Heart left ventricle (tissue), 16 donors: ENCODE measurements around the gene NAT16. TPM values are rescaled to one million over a fixed set of nuclear protein-coding genes. Genes with fewer than 3 reads are reported as not detected.

Experiments used
- ATAC-seq, 4 donors: fragments of 200-7000 bp; cut with Tn5 transposase; one replicate each; pipeline ENCODE4 v1.9.1; 2020 to 2022; ENCODE audit warnings: moderate library complexity in 4 of 4, mild to moderate bottlenecking in 3 of 4, moderate number of reproducible peaks in 1 of 4
- DNase-seq, 5 donors: peaks; one replicate each; pipeline ENCODE4 v3.0.0-alpha.2; 2020
- H3K27ac ChIP-seq, 12 donors: fragments of 200-600 bp; sonication (generic) in 4 of 12; one replicate each; pipeline versions ENCODE4 v1.5.0 to v1.8.0; 2016 to 2022; ENCODE audit warnings: mild to moderate bottlenecking in 2 of 12
- H3K27me3 ChIP-seq, 9 donors: fragments of 200-600 bp; sonication (generic) in 2 of 9; one replicate each; pipeline versions ENCODE4 v1.5.1 to v1.8.0; 2016 to 2022; ENCODE audit warnings: mild to moderate bottlenecking in 3 of 9
- H3K36me3 ChIP-seq, 9 donors: fragments of 200-600 bp; sonication (generic) in 2 of 9; one replicate each; pipeline versions ENCODE4 v1.5.0 to v1.8.0; 2018 to 2022; ENCODE audit warnings: mild to moderate bottlenecking in 2 of 9
- H3K4me1 ChIP-seq, 12 donors: fragments of 200-600 bp; sonication (generic) in 4 of 12; one replicate each; pipeline versions ENCODE4 v1.5.0 to v1.8.0; 2016 to 2022; ENCODE audit warnings: mild to moderate bottlenecking in 3 of 12
- H3K4me3 ChIP-seq, 12 donors: fragments of 200-600 bp; sonication (generic) in 4 of 12; one replicate each; pipeline versions ENCODE4 v1.5.0 to v1.8.0; 2017 to 2022; ENCODE audit warnings: mild to moderate bottlenecking in 9 of 12, moderate library complexity in 4 of 12
- H3K9me3 ChIP-seq, 12 donors: fragments of 200-600 bp; sonication (generic) in 4 of 12; one replicate each; pipeline versions ENCODE4 v1.5.0 to v1.8.0; 2016 to 2022; ENCODE audit warnings: mild to moderate bottlenecking in 1 of 12
- CTCF ChIP-seq, 12 donors: fragments of 200-600 bp; sonication (generic) in 4 of 12; IDR thresholded peaks; one replicate each; pipeline versions ENCODE4 v1.5.0 to v1.8.0; 2018 to 2022; ENCODE audit warnings: antibody characterized with exemption in 12 of 12, mild to moderate bottlenecking in 5 of 12
- POLR2A ChIP-seq, 2 donors: fragments of 450-650 bp; IDR thresholded peaks; one replicate each; pipeline ENCODE4 v1.6.1; 2017; ENCODE audit warnings: antibody characterized with exemption in 2 of 2, mild to moderate bottlenecking in 2 of 2, moderate library complexity in 2 of 2
- WGBS, 4 donors: extraction: QIAGEN DNeasy Blood & Tissue Kit in 2 of 4; methylation state at CpG; one replicate each; pipeline versions ENCODE4 v1.1.5 to v1.1.7; 2013 to 2018; 5-methylcytosine and 5-hydroxymethylcytosine counted together
- intact Hi-C, 10 donors: fragments of 100-400 bp; cut with DNase I; formaldehyde crosslinking; loops; one replicate each; pipeline versions ENCODE4 v1.11.1 to v1.14.2; 2022
- polyA plus RNA-seq, 2 donors: library from polyadenylated mRNA; stranded (reverse); fragments of 200-250 nt; gene quantifications; one replicate each; pipeline ENCODE4 v1.2.3, GENCODE V29; 2013
- total RNA-seq, 9 donors: library from RNA; depleted of rRNA in 2 of 9; stranded (reverse); fragments of >200 nt in 2 of 9; fragmentation: NEBNext Ultra II Directional in 3 of 9; extraction: Animal tissue kit (Norgen Biotek cat#: 25700) in 3 of 9; gene quantifications; one replicate each; pipeline versions ENCODE4 v1.1.0 to v1.2.4, GENCODE V29; 2016 to 2023
- donor health status: ischemic (EF 13 %, LVEDD 7.1; RV severe dilation, severe dysfunction).
- donor health status: healthy with polysubstance abuse.
- donor health status: DM: no; HTN: yes; CAD: no.
- donor health status: DM: no; HTN: no; CAD: no.
- donor health status: ischemic (EF 25% LVEDD 6.9; RV normal size, moderate dysfunction).
- donor health status: ischemic (EF 25% LVEDD 5.7; RV mildly dilated, moderate dysfunction).
- donor health status: healthy.
- donor health status: DM: yes; HTN: yes; CAD: no.
- donor health status: ischemic (EF 35%, LVEDD 5.7; RV mildly dilated, moderate dysfunction).
- donor health status: nonischemic (EF 11% LVEDD 7.7; RV severe dilation, severe dysfunction).
- donor health status: DM: yes; HTN: yes; CAD: no.
- donor health status: PGD.
- donor health status: ischemic (EF 29% LVEDD 5.4; RV normal size, mild dysfunction).
- donor health status: nonischemic (EF 23%, LVEDD 6.1; RV moderate dilation, normal function).

The NAT16 gene
- total and polyA plus RNA-seq, 11 donors: 0.23 TPM; not detected in 10

DNA sequence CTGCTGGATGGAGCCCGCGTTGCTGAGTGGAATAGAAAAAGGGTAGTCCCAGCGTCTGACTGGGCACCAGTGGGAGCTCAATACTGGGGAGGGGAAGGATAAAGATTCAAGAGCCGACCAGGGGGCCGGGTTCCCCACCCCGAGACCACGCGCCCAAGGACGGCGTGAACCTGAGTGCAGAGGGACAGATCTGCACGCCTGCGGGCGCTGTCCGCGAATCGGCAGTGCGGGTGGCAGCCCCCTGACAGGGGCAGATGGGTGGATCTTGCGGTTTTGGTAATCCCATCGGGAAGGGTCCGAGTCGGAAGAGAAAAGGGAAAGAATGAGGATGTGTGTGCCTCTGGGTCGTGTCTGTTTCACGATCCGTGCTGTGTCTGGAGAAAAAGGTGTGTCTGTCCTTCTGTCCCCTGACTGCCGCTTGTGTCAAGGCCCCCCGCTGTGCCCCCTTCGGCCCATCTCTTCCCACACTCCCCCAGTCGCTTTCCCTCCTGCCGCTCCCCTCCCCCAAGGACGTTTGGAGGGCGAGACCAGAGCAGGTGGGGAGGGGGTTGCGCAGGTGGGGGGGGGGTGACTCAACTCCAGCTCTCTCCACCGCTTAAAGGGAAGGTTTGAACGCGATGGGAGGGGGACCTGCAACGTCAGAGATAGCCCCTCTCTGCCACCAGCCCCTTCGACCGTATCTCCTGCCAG lies 14.0 kb downstream of the NAT16 start:
- DNase-seq (no peak), ATAC-seq (no peak)
- Histone ChIP-seq H3K4me3 (peak overlapping the region in 8 of 12 donors; percentile 10 to 36 (median 24)), H3K27me3 (peaks cover 54 to 98% (median 81%) of the 10 kb centered on the region in 9 donors), H3K36me3 (no peaks in the 10 kb centered on the region), H3K9me3 (no peaks in the 10 kb centered on the region), H3K4me1 (peaks cover 3 to 54% (median 33%) of the 10 kb centered on the region in 12 donors), H3K27ac (no peak overlapping the region)
- TF ChIP-seq POLR2A (IDR thresholded peaks at IDR 0.05) (no peak), CTCF (IDR thresholded peaks at IDR 0.05) (no peak)
- WGBS, 4 donors: 1 to 4% (median 2%) methylated on average over 30 to 38 of the region's 38 CpGs
- intact Hi-C loops: no loop called here

DNA sequence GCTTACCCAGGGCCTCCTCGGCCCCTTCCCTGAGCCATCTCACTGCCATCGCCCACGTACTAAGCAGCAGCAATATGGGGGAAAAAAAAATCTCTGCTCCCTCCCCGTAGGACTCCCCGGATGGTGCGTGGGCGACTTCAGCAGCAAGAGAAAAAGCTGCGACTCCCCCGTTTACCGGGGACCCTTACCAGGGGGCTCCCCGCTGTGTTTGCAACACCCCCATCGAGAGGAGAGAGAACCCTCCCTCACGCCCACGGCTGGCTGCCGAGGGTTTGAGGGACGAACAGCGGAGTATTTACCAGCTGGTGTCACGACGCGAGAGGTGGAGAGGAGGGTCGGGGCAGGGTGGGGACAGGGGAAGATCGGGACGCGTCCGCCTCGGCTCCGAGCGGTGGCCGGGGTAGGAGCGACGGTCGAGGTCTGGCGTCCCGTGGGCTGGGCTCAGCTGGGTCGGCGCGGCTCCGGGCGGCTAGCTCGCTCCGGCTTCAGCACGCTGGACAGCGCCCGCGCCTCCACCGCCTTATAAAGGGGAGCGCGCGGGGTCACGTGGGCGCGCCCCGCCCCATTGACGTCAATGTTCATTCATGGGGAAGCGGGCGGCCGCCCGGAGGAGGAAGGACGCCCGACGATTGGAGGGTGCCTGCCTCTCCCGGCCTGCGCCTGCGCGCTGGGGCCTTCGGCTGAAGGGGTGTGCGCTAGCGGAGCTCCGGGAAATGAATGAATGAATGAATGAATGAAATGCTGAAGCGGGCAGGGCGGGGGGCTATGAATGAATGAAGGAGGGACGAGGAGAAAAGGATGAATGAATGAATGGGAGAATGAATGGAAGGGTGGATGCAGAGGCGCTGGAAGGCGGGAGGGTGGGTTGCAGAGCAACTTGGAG lies 14.8 kb downstream of the NAT16 start, which contains the start of gene VGF:
TSS of gene VGF (minus strand) at position 495 of the 883 bp plus-strand sequence. CDS start 726 bp downstream, outside the sequence.
- peak within 1 kb of the TSS in 8 of 12 donors; percentile 10 to 49 (median 33) for H3K4me3 ChIP-seq

DNA sequence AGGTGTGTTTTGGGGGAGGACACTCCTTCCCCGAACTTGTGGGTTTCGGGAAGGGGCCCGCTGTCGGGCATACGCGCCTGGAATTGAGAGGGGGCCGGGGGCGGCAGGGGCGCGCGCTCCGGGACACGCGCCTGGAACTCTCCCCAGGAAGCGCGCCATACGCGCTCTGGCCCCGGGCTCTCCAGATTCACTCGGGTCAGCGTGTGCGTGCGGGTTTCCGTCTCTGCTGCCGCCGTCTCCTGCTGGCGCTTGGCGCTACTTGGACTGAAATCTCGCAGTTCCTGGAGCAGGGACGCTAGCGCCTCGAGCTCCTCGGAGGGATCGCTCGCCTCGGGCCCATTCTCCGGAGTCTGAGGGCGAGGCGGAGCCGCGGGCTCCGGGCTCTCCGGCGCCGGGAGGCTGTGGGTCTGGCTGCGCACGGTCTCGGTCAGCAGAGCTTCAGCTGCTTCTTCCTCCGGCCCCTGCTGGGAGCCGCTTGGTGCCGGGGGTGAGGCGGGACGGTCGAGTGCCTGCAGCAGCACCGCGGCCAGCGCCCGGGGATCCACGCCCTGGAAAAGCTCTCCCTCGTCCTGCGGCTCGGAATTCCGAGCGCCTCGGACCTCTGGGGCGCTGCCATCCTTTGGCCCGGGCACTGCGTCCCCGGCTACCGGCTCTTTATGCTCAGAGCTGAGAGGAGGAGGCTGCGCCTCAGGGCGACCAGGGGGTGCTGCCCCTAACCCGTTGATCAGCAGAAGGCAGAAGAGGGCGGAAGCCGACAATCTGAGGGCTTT lies 15.8 kb downstream of the NAT16 start:
- H3K27me3 ChIP-seq: peaks cover 42 to 85% (median 63%) of the 10 kb centered on the region in 9 donors
- 2 to 6% (median 4%) methylated on average over 4 to 75 of the region's 75 CpGs for WGBS, 4 donors
- peak in 3 of 5 donors; percentile 23 to 71 (median 48) for DNase-seq
- H3K4me1 ChIP-seq: peaks cover 3 to 45% (median 31%) of the 10 kb centered on the region in 12 donors
- peaks cover 0 to 13% (median 3%) of the 10 kb centered on the region in 9 donors for H3K36me3 ChIP-seq
- H3K27ac ChIP-seq: peak overlapping the region in 1 of 12 donors; percentile 61
- H3K4me3 ChIP-seq: peak overlapping the region in 10 of 12 donors; percentile 16 to 50 (median 36)
- TF ChIP-seq POLR2A (IDR thresholded peaks at IDR 0.05) (no peak), CTCF (IDR thresholded peaks at IDR 0.05) (no peak)
- ATAC-seq: peak in 3 of 4 donors; percentile 28 to 47 (median 44)
- intact Hi-C loops: no loop called here
- no peaks in the 10 kb centered on the region for H3K9me3 ChIP-seq

More for the DNA sequence above, 14.8 kb downstream of the NAT16 start, which contains the start of gene VGF:
- DNase-seq (peak; percentile 92 to 97 (median 93)), ATAC-seq (peak; percentile 92 to 97 (median 94))
- WGBS, 4 donors: 2 to 4% (median 3%) methylated on average over 46 to 74 of the region's 74 CpGs
- Histone ChIP-seq H3K9me3 (no peaks in the 10 kb centered on the region), H3K4me1 (peaks cover 3 to 53% (median 33%) of the 10 kb centered on the region in 12 donors), H3K27ac (no peak within 1 kb of the TSS), H3K27me3 (peaks cover 50 to 95% (median 74%) of the 10 kb centered on the region in 9 donors), H3K36me3 (peaks cover 0 to 5% (median 0%) of the 10 kb centered on the region in 9 donors)
- TF ChIP-seq POLR2A (IDR thresholded peaks at IDR 0.05) (no peak), CTCF (IDR thresholded peaks at IDR 0.05) (no peak)
- intact Hi-C loops: no loop called here
